GM12878 (cell line): ENCODE data around the gene THSD4. TPM values are rescaled to one million over a fixed set of nuclear protein-coding genes. Genes with fewer than 3 reads are reported as not detected.

Experiments
- BACH1 ChIP-seq: fragments of 450-650 bp; IDR thresholded peaks from 2 replicates; pipeline ENCODE4 v1.6.1; 2017; ENCODE audit warnings: mild to moderate bottlenecking, borderline replicate concordance
- BCL3 ChIP-seq: IDR thresholded peaks from 2 replicates; pipeline ENCODE4 v1.6.1; 2011; ENCODE audit warnings: borderline replicate concordance, low read depth, mild to moderate bottlenecking, moderate library complexity, low read length; ENCODE audit not compliant: insufficient read depth, poor library complexity, severe bottlenecking
- BHLHE40 ChIP-seq, 2 experiments: fragments of 450-650 bp in 1 of 2; IDR thresholded peaks; 2 replicates each; pipeline ENCODE4 v1.6.1; 2011 to 2017; ENCODE audit warnings: low read depth in 2 of 2, borderline replicate concordance in 1 of 2, improper control_type of control experiment in 1 of 2, low read length in 1 of 2, mild to moderate bottlenecking in 1 of 2
- BRCA1 ChIP-seq: IDR thresholded peaks from 2 replicates; pipeline ENCODE4 v1.6.1; 2011; ENCODE audit warnings: low read depth, low read length, improper control_type of control experiment
- CHD2 ChIP-seq: IDR thresholded peaks from 2 replicates; pipeline ENCODE4 v1.6.1; 2011; ENCODE audit warnings: low read depth, low read length, improper control_type of control experiment, borderline replicate concordance
- CHD4 ChIP-seq: fragments of 200-600 bp; sonication (generic); IDR thresholded peaks from 2 replicates; pipeline ENCODE4 v1.6.1; 2016; ENCODE audit warnings: mild to moderate bottlenecking
- MEF2A ChIP-seq: IDR thresholded peaks from 2 replicates; pipeline ENCODE4 v1.6.1; 2011; ENCODE audit warnings: low read depth, mild to moderate bottlenecking, low read length, moderate library complexity; ENCODE audit not compliant: insufficient read depth
- MXI1 ChIP-seq: fragments of 150-350 bp; IDR thresholded peaks from 2 replicates; pipeline ENCODE4 v1.6.1; 2011; ENCODE audit warnings: low read depth, mild to moderate bottlenecking, inconsistent platforms, low read length, improper control_type of control experiment
- NFXL1 ChIP-seq: fragments of 450-650 bp; IDR thresholded peaks from 2 replicates; pipeline ENCODE4 v1.6.1; 2017; ENCODE audit warnings: antibody characterized with exemption, mild to moderate bottlenecking, borderline replicate concordance
- PML ChIP-seq: IDR thresholded peaks from 2 replicates; pipeline ENCODE4 v1.6.1; 2012; ENCODE audit warnings: low read length, inconsistent platforms
- STAT1 ChIP-seq: fragments of 450-650 bp; conservative IDR thresholded peaks from 2 replicates; pipeline ENCODE4 v1.6.1; 2014; ENCODE audit warnings: antibody characterized with exemption, mild to moderate bottlenecking
- YY1 ChIP-seq: IDR thresholded peaks from 2 replicates; pipeline ENCODE4 v1.6.1; 2011; ENCODE audit warnings: low read depth, mild to moderate bottlenecking, low read length
- ZNF207 ChIP-seq: fragments of 450-650 bp; IDR thresholded peaks from 2 replicates; pipeline ENCODE4 v1.6.1; 2014; ENCODE audit warnings: antibody characterized with exemption, mild to moderate bottlenecking, borderline replicate concordance
- ZZZ3 ChIP-seq: IDR thresholded peaks from 2 replicates; pipeline ENCODE4 v1.6.1; 2011; ENCODE audit warnings: low read depth; ENCODE audit not compliant: control insufficient read depth, insufficient read length
- polyA plus RNA-seq, 11 experiments: library from polyadenylated mRNA; depleted of rRNA in 4 of 11; unstranded in 6 of 11; stranded (reverse) in 5 of 11; fragments of >200 nt; fragmentation: Nextera tagmentation in 4 of 11; fragmentation: Illumina TruSeq in 1 of 11; extraction: Ambion mirVana in 4 of 11; extraction: Trizol in 1 of 11; gene quantifications; 1 replicate in 1 of 11; 2 replicates in 10 of 11; pipeline versions ENCODE4 v1.2.1 to v1.2.3, GENCODE V29; 2011 to 2016; ENCODE audit warnings: inconsistent platforms in 2 of 11, missing spikeins in 2 of 11, low read depth in 1 of 11
- total RNA-seq, 4 experiments: library from RNA; depleted of rRNA in 3 of 4; stranded (reverse); fragments of >200 nt in 3 of 4; fragmentation: Illumina TruSeq in 1 of 4; extraction: Trizol in 1 of 4; gene quantifications; 2 replicates each; pipeline versions ENCODE4 v1.2.1 to v1.2.3, GENCODE V29; 2013 to 2021

Gene THSD4
- total and polyA plus RNA-seq, 10 of the 15 experiments (the other 5 are each of a cell fraction or from before 2014, with no cell fraction given): 0.04 to 0.13 (median 0.05) TPM; not detected in 7

DNA sequence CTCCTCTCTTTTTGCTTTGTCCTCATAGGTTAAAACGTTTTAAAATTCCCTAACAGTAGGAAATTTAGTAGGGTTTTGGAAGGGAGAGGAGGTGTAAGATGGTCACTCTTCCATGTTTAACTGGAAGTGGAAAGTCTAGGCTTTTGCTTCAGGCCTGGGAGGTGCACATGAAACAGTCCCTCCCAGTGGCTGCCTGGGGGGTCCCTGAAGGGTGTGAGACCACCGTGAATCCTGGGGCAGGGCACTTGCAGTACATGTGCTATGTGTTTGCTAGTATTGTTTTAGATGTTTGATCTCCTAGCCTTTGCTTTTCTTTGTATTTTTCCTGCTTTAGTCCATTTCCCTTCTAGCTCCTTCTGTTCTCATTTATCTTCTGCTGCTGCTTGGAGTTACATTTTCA lies 178.5 kb downstream of the THSD4 start (continued):
- TF ChIP-seq MEF2A: no peak
- no peak for TF ChIP-seq ZZZ3
- TF ChIP-seq MXI1: no peak
- no peak for TF ChIP-seq PML
- no peak for TF ChIP-seq YY1
- TF ChIP-seq NFXL1: no peak
- no peak for TF ChIP-seq BHLHE40 (IDR thresholded peaks at IDR 0.05; ENCODE audit: borderline replicate concordance in 1 of 2, low read depth in 2 of 2, low read length in 1 of 2)
- no peak for TF ChIP-seq STAT1
- no peak for TF ChIP-seq BACH1
- no peak for TF ChIP-seq CHD2
- no peak for TF ChIP-seq CHD4
- TF ChIP-seq BCL3: no peak
- no peak for TF ChIP-seq BRCA1
- TF ChIP-seq ZNF207: no peak
